Measurements from ENCODE around the gene BPIFB6. TPM values are rescaled to one million over a fixed set of nuclear protein-coding genes. Genes with fewer than 3 reads are reported as not detected.

BPIFB6 gene
- total and polyA plus RNA-seq, 2 of the 4 experiments (the other 2 are of a cell fraction), result not detected

DNA sequence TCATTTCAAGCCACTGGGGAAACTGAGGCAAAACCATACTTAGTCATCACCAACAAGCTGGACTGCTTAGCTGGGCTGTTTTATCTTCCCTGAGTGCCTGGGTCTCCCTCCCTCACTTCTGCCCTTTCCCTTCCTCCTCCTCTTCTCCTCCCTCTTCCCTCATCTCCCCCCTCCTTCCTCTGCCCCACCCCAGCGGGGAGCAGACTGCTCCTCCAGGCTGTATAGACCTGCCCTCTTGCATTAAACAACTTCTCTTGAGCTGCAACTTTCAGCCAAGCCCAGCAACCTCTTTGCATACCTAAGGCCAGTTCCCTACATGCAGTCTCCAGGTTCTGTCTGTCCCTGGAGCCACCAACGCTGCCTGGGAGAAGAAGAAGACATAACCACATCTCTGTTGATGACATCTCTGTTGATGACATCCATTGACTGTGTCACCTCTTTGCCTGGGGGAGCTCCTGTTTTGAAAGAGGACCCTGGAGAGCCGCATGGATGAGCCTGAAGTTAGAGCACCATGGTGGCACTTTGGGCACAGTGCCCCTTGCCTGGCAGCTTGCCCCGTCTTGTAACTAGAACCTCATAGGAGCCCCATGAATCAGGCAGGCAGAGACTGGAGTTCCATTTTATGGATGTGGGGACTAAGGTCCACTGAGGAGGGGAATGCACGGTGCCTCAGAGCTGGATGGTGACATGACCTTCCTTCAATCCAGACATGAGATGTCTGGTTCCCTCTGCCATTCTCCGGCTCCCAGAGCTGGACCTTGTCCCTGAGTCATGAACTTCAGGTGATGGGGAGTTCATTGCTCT, 7.8 kb upstream of the BPIFB6 start:
- ChIA-PET POLR2A (ENCODE audit: unreplicated experiment) (no interaction called here), CTCF (no interaction called here)
- Histone ChIP-seq H2BK120ac (ENCODE audit: low read depth, low read length) (no peak overlapping the region), H2BK15ac (ENCODE audit: low read depth, low read length) (no peak overlapping the region), H3K9me1 (ENCODE audit: insufficient read depth, low read length) (no peaks in the 10 kb centered on the region), H3K27ac (ENCODE audit: insufficient read depth, low read length) (no peak overlapping the region), H3K27me3 (ENCODE audit: control insufficient read depth, insufficient read depth, low read length) (no peaks in the 10 kb centered on the region), H2AK5ac (ENCODE audit: low read depth, low read length) (no peak overlapping the region), H3K36me3 (ENCODE audit: control insufficient read depth, insufficient read depth, low read length) (no peaks in the 10 kb centered on the region), H4K5ac (ENCODE audit: low read depth, low read length) (no peak overlapping the region), H2BK5ac (ENCODE audit: low read depth, low read length, poor library complexity, severe bottlenecking) (no peak overlapping the region), H3K79me1 (ENCODE audit: low read depth in 1 of 2, low read length in 2 of 2) (no peaks in the 10 kb centered on the region), H4K8ac (ENCODE audit: low read depth in 2 of 2, low read length in 2 of 2) (no peak overlapping the region), H3K4me1 (ENCODE audit: control insufficient read depth, insufficient read depth, low read length) (no peaks in the 10 kb centered on the region), H2BK20ac (ENCODE audit: low read depth, low read length) (no peak overlapping the region), H3K23ac (ENCODE audit: low read depth, low read length) (no peak overlapping the region), H2AFZ (replicated peaks; ENCODE audit: low read length, poor library complexity) (no peak overlapping the region), H3K56ac (ENCODE audit: extremely low read depth, insufficient read depth, low read length) (no peak overlapping the region), H3K9ac (ENCODE audit: low read depth, low read length) (no peak overlapping the region), H3K4me3 (ENCODE audit: insufficient read depth, low read depth, low read length) (no peak overlapping the region), H4K20me1 (ENCODE audit: insufficient read depth, low read length) (no peaks in the 10 kb centered on the region), H3K14ac (replicated peaks; ENCODE audit: low read depth, low read length) (no peak overlapping the region), H3K4ac (ENCODE audit: low read depth, low read length) (no peak overlapping the region), H3K9me3 (ENCODE audit: control insufficient read depth, insufficient read depth, low read length) (no peaks in the 10 kb centered on the region), H2AK9ac (replicated peaks; ENCODE audit: low read depth, low read length, poor library complexity) (no peak overlapping the region), H3K4me2 (ENCODE audit: low read depth, low read length) (no peak overlapping the region), H3K18ac (ENCODE audit: low read depth, low read length) (no peak overlapping the region), H4K91ac (ENCODE audit: insufficient read depth, low read depth, low read length) (no peak overlapping the region)
- BruUV-seq (replicated peaks), result no TSS peak
- dilution Hi-C loops (cut with HindIII; ENCODE audit: low sequenced_read_pairs, unreplicated experiment) (no loop called here), intact Hi-C loops (cut with micrococcal nuclease) (no loop called here), in situ Hi-C loops (cut with MboI; ENCODE audit: low sequenced_read_pairs) (no loop called here)
- ATAC-seq (ENCODE audit: low read depth), result no peak
- no peak for DNase-seq
- 28% methylated on average over 2 of the region's 6 CpGs; no CpG with 5 or more reads in 1 of the 2 experiments for WGBS, 2 experiments (ENCODE audit: extremely low coverage in 2 of 2, insufficient read length in 1 of 2)
- TF ChIP-seq MXI1 (IDR thresholded peaks at IDR 0.05; ENCODE audit: borderline replicate concordance, low read depth, low read length) (no peak), MAZ (IDR thresholded peaks at IDR 0.05; ENCODE audit: borderline replicate concordance, low read depth, low read length) (no peak), SMC3 (IDR thresholded peaks at IDR 0.05; ENCODE audit: low read depth, low read length) (no peak), CEBPB (IDR thresholded peaks at IDR 0.05; ENCODE audit: low read depth, low read length) (no peak), RAD21 (IDR thresholded peaks at IDR 0.05; ENCODE audit: low read length) (no peak), RCOR1 (IDR thresholded peaks at IDR 0.05; ENCODE audit: insufficient replicate concordance, low read length) (no peak), CHD1 (IDR thresholded peaks at IDR 0.05; ENCODE audit: low read depth, low read length) (no peak), MAFK (IDR thresholded peaks at IDR 0.05; ENCODE audit: low read depth, low read length) (no peak), NFE2L2 (IDR thresholded peaks at IDR 0.05; ENCODE audit: low read depth, low read length) (no peak), BHLHE40 (IDR thresholded peaks at IDR 0.05; ENCODE audit: low read depth, low read length) (no peak), ELK1 (IDR thresholded peaks at IDR 0.05; ENCODE audit: borderline replicate concordance, low read depth, low read length) (no peak), POLR2A (IDR thresholded peaks at IDR 0.05; ENCODE audit: low read depth, low read length) (no peak), RFX5 (IDR thresholded peaks at IDR 0.05; ENCODE audit: low read depth, low read length) (no peak), FOS (IDR thresholded peaks at IDR 0.05; ENCODE audit: low read depth, low read length) (no peak), USF2 (IDR thresholded peaks at IDR 0.05; ENCODE audit: low read depth, low read length) (no peak)
- TF ChIP-seq, protein P1, sequence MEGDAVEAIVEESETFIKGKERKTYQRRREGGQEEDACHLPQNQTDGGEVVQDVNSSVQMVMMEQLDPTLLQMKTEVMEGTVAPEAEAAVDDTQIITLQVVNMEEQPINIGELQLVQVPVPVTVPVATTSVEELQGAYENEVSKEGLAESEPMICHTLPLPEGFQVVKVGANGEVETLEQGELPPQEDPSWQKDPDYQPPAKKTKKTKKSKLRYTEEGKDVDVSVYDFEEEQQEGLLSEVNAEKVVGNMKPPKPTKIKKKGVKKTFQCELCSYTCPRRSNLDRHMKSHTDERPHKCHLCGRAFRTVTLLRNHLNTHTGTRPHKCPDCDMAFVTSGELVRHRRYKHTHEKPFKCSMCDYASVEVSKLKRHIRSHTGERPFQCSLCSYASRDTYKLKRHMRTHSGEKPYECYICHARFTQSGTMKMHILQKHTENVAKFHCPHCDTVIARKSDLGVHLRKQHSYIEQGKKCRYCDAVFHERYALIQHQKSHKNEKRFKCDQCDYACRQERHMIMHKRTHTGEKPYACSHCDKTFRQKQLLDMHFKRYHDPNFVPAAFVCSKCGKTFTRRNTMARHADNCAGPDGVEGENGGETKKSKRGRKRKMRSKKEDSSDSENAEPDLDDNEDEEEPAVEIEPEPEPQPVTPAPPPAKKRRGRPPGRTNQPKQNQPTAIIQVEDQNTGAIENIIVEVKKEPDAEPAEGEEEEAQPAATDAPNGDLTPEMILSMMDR (conservative IDR thresholded peaks at IDR 0.05; ENCODE audit: low read depth, low read length), result no peak

Data from IMR-90 (cell line).